Stimulated activated CD8-positive, alpha-beta memory T cell treated with anti-CD3 and anti-CD28 coated beads, Interleukin-2, amount 100 ng/mL, for 48 hours (primary cell): ENCODE results near the gene SLC52A3.
A peak's percentile ranks its signal among the peaks of the same experiment; 100 is the strongest.

Source experiments
- DNase-seq, 2 donors: peaks; one replicate each; pipeline ENCODE4 v3.0.0-alpha.2; 2020; ENCODE audit warnings: low read depth in 2 of 2

SLC52A3 gene

GRCh38 chr20:766906-767305 is 1.4 kb downstream of the SLC52A3 start:
- no peak for DNase-seq

- no peak for DNase-seq
These were observed 4.0 kb downstream of the SLC52A3 start for GRCh38 chr20:764255-764654.

DNA sequence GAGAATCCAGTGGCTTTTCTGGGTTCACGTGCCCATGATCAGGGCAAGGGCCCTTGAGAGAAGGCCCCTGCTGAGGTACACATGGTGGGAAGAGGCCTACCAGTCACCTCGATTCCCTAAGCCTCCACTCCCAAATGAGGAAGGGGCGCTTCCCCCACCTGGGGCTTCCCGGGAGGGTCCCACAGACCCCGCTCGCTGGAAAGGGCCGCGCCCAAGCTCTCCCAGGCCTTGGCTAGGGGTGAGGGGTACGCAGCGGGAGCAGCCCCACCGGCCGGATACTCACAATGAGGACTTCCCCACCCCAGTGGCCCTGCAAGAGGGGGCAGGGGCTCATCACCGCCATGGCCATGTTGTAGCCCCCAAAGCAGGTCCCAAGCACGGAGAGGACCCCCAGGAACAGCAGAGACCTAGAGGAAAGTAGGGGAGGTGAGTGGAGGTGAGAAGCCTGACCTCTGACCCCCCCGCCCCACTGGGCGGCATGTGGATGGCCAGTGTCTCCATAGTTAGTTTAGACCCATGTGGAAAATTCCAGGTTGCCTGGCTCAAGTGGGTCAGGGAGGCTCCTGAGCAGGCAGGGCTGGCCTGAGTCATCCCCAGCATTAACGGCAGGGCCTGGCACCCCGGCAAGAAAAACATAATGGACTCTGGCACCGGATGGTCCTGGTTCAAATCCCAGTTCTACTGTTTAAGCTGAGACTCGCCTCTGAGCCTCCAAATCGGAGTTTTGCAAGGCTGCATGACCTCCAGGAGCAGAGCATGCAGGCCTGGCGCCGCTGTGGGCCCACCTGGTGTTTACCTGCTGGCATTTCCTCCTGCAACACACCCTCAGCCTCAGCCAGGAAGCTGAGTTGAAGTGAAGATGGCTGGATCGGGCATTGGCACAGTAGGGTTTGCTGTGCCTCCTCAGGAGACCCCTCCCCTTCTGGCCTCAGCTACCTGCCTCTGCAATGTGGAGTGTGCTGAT is 6.6 kb downstream of the SLC52A3 start:
- no peak for DNase-seq

GRCh38 chr20:760751-761417 is 7.4 kb downstream of the SLC52A3 start:
- peak; percentile 23 to 24 for DNase-seq

- DNase-seq: no peak
These were observed 10.8 kb downstream of the SLC52A3 start for GRCh38 chr20:757506-757905.

DNA sequence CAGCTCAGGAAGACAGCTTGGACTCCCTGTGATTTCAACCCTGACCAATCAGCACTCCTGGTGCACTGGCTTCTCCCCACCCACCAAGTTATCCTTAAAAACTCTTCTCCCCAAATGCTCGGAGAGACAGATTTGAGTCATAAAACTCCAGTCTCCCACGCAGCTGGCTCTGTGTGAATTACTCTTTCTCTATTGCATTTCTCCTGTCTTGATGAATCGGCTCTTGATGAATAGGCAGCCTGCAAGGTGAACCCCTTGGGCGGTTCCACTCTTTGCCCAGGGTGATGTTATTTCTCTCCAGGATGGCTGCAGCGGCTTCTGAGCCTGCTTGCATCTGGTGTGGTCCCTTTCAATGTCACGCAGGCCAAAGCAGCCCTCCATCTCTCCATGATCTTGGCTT is 12.4 kb downstream of the SLC52A3 start:
- no peak for DNase-seq

GRCh38 chr20:754904-755303 is 13.4 kb downstream of the SLC52A3 start:
- no peak for DNase-seq

- no peak for DNase-seq
These were observed 14.2 kb downstream of the SLC52A3 start for GRCh38 chr20:753897-754635.

GRCh38 chr20:753136-753535 is 15.2 kb downstream of the SLC52A3 start:
- DNase-seq: no peak

DNA sequence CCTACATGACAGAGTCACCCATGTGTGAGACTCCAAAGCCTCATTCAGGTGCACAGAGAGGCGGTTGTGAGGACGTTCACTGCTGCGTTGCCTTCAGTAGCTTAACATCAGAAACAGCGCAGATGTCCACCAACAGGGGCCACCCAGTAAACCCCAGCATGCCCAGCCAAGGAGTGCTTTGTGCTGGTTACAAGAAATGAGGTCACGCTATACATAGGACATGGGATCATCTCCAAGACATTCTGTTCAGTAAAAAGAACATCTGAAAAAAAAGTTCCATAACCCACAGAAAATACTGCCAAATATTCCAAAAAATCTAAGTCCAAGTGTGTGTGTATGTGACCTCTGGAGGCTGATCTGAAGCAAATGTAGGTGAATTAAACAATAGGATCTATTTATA is 16.0 kb downstream of the SLC52A3 start:
- no peak for DNase-seq

GRCh38 chr20:751761-752160 is 16.5 kb downstream of the SLC52A3 start:
- DNase-seq: no peak

DNA sequence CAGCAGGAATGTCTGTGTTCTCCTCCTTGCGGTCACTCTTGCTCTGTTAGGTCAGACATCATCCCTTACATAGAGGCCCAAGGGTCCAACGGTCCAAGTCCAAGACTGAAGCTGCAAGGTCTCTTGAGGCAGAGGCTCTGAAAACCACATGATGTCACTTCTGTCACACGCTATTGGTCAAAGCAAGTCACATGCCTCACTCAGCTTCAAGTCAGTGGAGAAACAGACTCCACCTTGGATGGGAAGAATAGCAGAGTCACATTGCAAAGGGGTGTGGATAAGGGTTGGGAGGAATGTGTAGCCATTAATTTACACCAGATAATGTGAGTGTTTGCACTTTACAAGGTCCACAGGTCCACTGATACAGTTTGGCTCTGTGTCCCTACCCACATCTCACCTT is 17.5 kb downstream of the SLC52A3 start:
- no peak for DNase-seq

DNA sequence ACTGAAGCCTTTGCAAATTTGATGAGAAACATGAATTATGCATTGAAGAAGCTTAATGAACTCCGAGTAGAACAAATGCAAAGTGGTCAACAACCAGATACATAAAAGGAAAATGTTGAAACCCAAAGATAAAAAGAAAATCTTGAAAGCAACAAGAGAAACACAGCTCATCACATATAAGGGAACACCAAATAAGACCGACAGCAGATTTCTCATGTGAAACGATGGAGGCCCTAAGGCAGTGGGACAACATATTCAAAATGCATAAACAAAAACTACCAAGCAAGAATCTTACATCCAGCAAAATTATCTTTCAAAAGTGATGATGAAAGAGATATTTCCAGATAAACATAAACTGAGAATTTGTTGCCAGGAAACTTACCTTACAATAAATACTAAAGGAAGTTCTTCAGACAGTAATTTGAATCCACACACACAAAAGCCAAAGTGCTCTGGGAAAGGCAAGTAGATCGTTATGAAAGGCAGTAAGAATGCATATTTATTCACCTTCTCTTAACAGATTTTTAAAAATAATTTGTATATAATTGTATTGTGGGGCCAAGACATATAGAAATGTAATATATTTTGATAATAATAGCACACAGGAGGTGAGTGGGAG is 22.5 kb downstream of the SLC52A3 start:
- no peak for DNase-seq

DNA sequence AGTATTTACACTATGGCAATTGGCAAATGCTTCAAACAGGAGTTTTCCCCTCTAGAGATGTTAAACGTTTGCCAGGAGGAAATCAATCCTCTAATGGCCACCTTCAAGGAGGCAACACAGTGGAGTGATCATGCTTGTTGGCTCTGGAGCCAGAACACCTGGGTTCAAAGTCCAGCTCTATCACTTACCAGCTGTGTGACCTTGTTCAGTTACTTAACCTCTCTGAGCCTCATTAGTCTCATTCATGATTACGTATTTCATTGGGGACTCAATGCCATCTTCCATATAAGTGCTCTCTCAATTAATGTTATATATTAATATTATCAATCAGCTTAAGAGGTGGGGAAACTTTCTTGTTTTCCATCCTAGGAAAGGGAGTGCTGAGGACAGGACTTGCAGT is 26.1 kb downstream of the SLC52A3 start:
- DNase-seq: no peak

DNA sequence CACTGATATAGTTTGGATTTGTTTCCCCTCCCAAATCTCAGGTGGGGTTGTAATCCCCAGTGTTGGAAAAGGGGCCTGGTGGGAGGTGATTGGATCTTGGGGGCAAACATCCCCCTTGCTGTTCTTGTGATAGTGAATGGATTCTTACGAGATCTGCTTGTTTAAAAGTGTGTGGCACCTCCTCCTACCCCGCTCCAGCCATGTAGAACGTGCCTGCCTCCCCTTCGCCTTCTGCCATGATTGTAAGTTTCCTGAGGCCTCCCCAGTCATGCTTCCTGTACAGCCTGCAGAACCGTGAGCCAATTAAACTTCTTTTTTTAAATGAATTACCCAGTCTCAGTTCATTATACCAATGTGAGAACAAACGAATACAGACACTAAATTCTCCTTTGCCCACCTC is 26.7 kb downstream of the SLC52A3 start:
- no peak for DNase-seq

- no peak for DNase-seq
These were observed 28.1 kb downstream of the SLC52A3 start for GRCh38 chr20:740162-740561.

- no peak for DNase-seq
These were observed 28.6 kb downstream of the SLC52A3 start for GRCh38 chr20:739736-740135.

GRCh38 chr20:733861-734260 is 34.4 kb downstream of the SLC52A3 start:
- DNase-seq: no peak

DNA sequence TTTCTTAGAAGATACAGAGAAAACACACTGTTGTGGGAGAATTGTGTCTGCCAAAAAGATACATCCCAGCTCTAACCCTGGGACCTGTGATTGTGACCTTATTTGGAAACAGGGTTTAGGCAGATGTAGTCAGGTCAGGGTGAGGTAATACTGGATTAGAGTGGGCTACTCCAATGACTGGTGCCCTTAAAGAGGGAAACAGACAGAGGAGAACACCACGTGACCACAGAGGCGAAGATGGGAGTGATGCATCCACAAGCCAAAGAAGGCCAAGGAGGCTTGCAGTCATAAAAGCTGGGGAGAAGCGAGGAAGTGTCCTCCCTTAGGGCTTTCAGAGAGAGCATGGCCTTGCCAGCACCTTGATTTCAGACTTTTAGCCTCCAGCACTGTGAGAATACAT is 35.6 kb downstream of the SLC52A3 start:
- DNase-seq: no peak

GRCh38 chr20:731891-732560 is 36.3 kb downstream of the SLC52A3 start:
- no peak for DNase-seq

DNA sequence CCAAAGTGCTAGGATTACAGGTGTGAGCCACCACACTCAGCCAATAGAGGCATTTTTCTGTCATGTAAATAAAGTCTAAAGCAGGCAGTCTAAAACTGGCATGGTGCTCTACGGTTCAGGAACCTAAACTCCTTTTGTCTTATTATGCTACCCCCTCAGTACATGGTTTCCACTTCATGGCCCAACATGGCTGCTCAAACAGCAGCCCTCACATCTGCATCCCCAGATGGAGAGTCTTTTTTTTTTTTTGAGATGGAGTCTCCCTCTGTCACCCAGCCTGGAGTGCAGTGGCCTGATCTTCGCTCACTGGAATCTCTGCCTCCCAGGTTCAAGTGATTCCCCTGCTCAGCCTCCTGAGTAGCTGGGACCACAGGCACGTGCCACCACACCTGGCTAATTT is 38.3 kb downstream of the SLC52A3 start:
- DNase-seq: no peak
